SK-N-SH treated with all-trans-retinoic acid at 6 μM for 48 hours (cell line): ENCODE measurements around the gene MXRA7.

Experiments
- ATAC-seq: fragments of 200-7000 bp; cut with Tn5 transposase; 3 replicates; pipeline ENCODE4 v1.9.1; 2020; ENCODE audit warnings: mild to moderate bottlenecking, moderate library complexity
- ARNTL ChIP-seq: fragments of 450-650 bp; formaldehyde crosslinking; IDR thresholded peaks from 2 replicates; pipeline ENCODE4 v1.5.0; 2020; ENCODE audit warnings: low read depth, mild to moderate bottlenecking, moderate library complexity, borderline replicate concordance
- BACH2 ChIP-seq: fragments of 250-450 bp; sonication (Bioruptor Pico); IDR thresholded peaks from 2 replicates; pipeline ENCODE4 v1.9.0; 2021; ENCODE audit warnings: mild to moderate bottlenecking, borderline replicate concordance
- CSDC2 ChIP-seq: fragments of 250-450 bp; sonication (Bioruptor Pico); IDR thresholded peaks from 2 replicates; pipeline ENCODE4 v1.5.0; 2020; ENCODE audit warnings: mild to moderate bottlenecking, moderate library complexity
- ESRRG ChIP-seq: fragments of 250-450 bp; sonication (Bioruptor Pico); IDR thresholded peaks from 2 replicates; pipeline ENCODE4 v1.6.1; 2021; ENCODE audit warnings: mild to moderate bottlenecking
- GLIS3 ChIP-seq: fragments of 250-450 bp; sonication (Bioruptor Pico); IDR thresholded peaks from 2 replicates; pipeline ENCODE4 v1.5.0; 2020; ENCODE audit warnings: mild to moderate bottlenecking, moderate library complexity
- ISL1 ChIP-seq: fragments of 250-450 bp; sonication (Bioruptor Pico); IDR thresholded peaks from 2 replicates; pipeline ENCODE4 v2.1.2; 2022; ENCODE audit warnings: mild to moderate bottlenecking, moderate library complexity
- OSR1 ChIP-seq: fragments of 250-450 bp; sonication (Bioruptor Pico); IDR thresholded peaks from 2 replicates; pipeline ENCODE4 v1.8.0; 2022; ENCODE audit warnings: moderate library complexity, mild to moderate bottlenecking, inconsistent platforms
- PPARA ChIP-seq: fragments of 250-450 bp; sonication (Bioruptor Pico); IDR thresholded peaks from 2 replicates; pipeline ENCODE4 v1.5.0; 2020; ENCODE audit warnings: mild to moderate bottlenecking, borderline replicate concordance
- RARB ChIP-seq: fragments of 250-450 bp; sonication (Bioruptor Pico); IDR thresholded peaks from 2 replicates; pipeline ENCODE4 v1.8.0; 2021; ENCODE audit warnings: mild to moderate bottlenecking, moderate library complexity
- SNAI2 ChIP-seq: fragments of 250-450 bp; sonication (Bioruptor Pico); IDR thresholded peaks from 2 replicates; pipeline ENCODE4 v1.5.0; 2020; ENCODE audit warnings: mild to moderate bottlenecking, moderate library complexity
- TCF4 ChIP-seq: fragments of 250-450 bp; sonication (Bioruptor Pico); IDR thresholded peaks from 2 replicates; pipeline ENCODE4 v1.8.0; 2021; ENCODE audit warnings: mild to moderate bottlenecking, moderate library complexity, borderline replicate concordance
- TOX ChIP-seq: fragments of 250-450 bp; sonication (Bioruptor Pico); IDR thresholded peaks from 2 replicates; pipeline ENCODE4 v1.8.0; 2021; ENCODE audit warnings: mild to moderate bottlenecking, moderate library complexity, borderline replicate concordance
- ZC3H10 ChIP-seq: fragments of 250-450 bp; sonication (Bioruptor Pico); IDR thresholded peaks from 2 replicates; pipeline ENCODE4 v1.5.1; 2021; ENCODE audit warnings: mild to moderate bottlenecking, moderate library complexity
- ZFP3 ChIP-seq: fragments of 250-450 bp; sonication (Bioruptor Pico); IDR thresholded peaks from 2 replicates; pipeline ENCODE4 v1.5.0; 2020; ENCODE audit warnings: mild to moderate bottlenecking, moderate library complexity
- ZNF565 ChIP-seq: fragments of 450-650 bp; formaldehyde crosslinking; conservative IDR thresholded peaks from 2 replicates; pipeline ENCODE4 v1.5.0; 2020; ENCODE audit warnings: low read depth, mild to moderate bottlenecking, moderate library complexity
- ZNF70 ChIP-seq: fragments of 450-650 bp; formaldehyde crosslinking; IDR thresholded peaks from 2 replicates; pipeline ENCODE4 v1.5.0; 2020; ENCODE audit warnings: mild to moderate bottlenecking, moderate library complexity
- ZNF8 ChIP-seq: fragments of 450-650 bp; formaldehyde crosslinking; IDR thresholded peaks from 2 replicates; pipeline ENCODE4 v1.5.0; 2020; ENCODE audit warnings: mild to moderate bottlenecking, moderate library complexity
- TF ChIP-seq, protein P1 (sequence below): fragments of 250-450 bp; sonication (Bioruptor Pico); IDR thresholded peaks from 2 replicates; pipeline ENCODE4 v1.5.1; 2020; ENCODE audit warnings: low read depth, mild to moderate bottlenecking, moderate library complexity
- TF ChIP-seq, protein P2 (sequence below): fragments of 250-450 bp; sonication (Bioruptor Pico); IDR thresholded peaks from 2 replicates; pipeline ENCODE4 v1.5.1; 2021; ENCODE audit warnings: mild to moderate bottlenecking, moderate library complexity
- TF ChIP-seq, protein P3 (sequence below): fragments of 250-450 bp; sonication (Bioruptor Pico); IDR thresholded peaks from 2 replicates; pipeline ENCODE4 v1.8.0; 2020; ENCODE audit warnings: mild to moderate bottlenecking, moderate library complexity, borderline replicate concordance
- TF ChIP-seq, protein P4 (sequence below): fragments of 250-450 bp; sonication (Bioruptor Pico); IDR thresholded peaks from 2 replicates; pipeline ENCODE4 v1.8.0; 2021; ENCODE audit warnings: low read depth, mild to moderate bottlenecking, moderate library complexity, borderline replicate concordance
- TF ChIP-seq, protein P5 (sequence below): fragments of 250-450 bp; sonication (Bioruptor Pico); IDR thresholded peaks from 2 replicates; pipeline ENCODE4 v1.5.0; 2020; ENCODE audit warnings: mild to moderate bottlenecking, moderate library complexity

The MXRA7 gene

DNA sequence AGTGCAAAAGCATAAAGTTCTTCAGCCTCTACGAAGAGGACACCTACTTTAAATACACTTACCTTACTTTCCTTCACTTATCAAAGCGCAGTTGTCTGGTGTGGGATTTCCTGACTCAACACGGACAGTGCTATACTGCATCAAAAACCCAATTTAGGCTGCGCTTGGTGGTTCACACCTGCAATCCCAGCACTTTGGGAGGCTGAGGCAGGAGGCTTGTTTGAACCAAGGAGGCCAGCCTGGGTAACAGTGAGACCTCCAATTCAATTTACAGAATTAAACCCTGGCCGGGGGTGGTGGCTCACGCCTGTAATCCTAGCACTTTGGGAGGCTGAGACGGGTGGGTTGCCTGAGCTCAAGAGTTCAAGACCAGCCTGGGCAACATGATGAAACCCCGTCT, 11.5 kb upstream of the MXRA7 start:
- no peak for ATAC-seq
- TF ChIP-seq, protein P1, sequence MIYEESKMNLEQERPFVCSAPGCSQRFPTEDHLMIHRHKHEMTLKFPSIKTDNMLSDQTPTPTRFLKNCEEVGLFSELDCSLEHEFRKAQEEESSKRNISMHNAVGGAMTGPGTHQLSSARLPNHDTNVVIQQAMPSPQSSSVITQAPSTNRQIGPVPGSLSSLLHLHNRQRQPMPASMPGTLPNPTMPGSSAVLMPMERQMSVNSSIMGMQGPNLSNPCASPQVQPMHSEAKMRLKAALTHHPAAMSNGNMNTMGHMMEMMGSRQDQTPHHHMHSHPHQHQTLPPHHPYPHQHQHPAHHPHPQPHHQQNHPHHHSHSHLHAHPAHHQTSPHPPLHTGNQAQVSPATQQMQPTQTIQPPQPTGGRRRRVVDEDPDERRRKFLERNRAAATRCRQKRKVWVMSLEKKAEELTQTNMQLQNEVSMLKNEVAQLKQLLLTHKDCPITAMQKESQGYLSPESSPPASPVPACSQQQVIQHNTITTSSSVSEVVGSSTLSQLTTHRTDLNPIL (CRISPR knock-in tag), result no peak
- TF ChIP-seq, protein P2, sequence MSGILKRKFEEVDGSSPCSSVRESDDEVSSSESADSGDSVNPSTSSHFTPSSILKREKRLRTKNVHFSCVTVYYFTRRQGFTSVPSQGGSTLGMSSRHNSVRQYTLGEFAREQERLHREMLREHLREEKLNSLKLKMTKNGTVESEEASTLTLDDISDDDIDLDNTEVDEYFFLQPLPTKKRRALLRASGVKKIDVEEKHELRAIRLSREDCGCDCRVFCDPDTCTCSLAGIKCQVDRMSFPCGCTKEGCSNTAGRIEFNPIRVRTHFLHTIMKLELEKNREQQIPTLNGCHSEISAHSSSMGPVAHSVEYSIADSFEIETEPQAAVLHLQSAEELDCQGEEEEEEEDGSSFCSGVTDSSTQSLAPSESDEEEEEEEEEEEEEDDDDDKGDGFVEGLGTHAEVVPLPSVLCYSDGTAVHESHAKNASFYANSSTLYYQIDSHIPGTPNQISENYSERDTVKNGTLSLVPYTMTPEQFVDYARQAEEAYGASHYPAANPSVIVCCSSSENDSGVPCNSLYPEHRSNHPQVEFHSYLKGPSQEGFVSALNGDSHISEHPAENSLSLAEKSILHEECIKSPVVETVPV, result no peak
- TF ChIP-seq PPARA, result no peak
- TF ChIP-seq CSDC2 (CRISPR knock-in tag), result no peak
- no peak for TF ChIP-seq OSR1 (CRISPR knock-in tag)
- TF ChIP-seq, protein P3, sequence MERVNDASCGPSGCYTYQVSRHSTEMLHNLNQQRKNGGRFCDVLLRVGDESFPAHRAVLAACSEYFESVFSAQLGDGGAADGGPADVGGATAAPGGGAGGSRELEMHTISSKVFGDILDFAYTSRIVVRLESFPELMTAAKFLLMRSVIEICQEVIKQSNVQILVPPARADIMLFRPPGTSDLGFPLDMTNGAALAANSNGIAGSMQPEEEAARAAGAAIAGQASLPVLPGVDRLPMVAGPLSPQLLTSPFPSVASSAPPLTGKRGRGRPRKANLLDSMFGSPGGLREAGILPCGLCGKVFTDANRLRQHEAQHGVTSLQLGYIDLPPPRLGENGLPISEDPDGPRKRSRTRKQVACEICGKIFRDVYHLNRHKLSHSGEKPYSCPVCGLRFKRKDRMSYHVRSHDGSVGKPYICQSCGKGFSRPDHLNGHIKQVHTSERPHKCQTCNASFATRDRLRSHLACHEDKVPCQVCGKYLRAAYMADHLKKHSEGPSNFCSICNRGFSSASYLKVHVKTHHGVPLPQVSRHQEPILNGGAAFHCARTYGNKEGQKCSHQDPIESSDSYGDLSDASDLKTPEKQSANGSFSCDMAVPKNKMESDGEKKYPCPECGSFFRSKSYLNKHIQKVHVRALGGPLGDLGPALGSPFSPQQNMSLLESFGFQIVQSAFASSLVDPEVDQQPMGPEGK, result no peak
- no peak for TF ChIP-seq ZNF70
- no peak for TF ChIP-seq ZNF565
- TF ChIP-seq ARNTL (CRISPR knock-in tag), result no peak
- TF ChIP-seq, protein P4, sequence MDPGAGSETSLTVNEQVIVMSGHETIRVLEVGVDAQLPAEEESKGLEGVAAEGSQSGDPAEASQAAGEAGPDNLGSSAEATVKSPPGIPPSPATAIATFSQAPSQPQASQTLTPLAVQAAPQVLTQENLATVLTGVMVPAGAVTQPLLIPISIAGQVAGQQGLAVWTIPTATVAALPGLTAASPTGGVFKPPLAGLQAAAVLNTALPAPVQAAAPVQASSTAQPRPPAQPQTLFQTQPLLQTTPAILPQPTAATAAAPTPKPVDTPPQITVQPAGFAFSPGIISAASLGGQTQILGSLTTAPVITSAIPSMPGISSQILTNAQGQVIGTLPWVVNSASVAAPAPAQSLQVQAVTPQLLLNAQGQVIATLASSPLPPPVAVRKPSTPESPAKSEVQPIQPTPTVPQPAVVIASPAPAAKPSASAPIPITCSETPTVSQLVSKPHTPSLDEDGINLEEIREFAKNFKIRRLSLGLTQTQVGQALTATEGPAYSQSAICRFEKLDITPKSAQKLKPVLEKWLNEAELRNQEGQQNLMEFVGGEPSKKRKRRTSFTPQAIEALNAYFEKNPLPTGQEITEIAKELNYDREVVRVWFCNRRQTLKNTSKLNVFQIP (CRISPR knock-in tag), result no peak
- TF ChIP-seq BACH2 (CRISPR knock-in tag), result no peak
- no peak for TF ChIP-seq ZFP3
- TF ChIP-seq SNAI2 (CRISPR knock-in tag), result no peak
- TF ChIP-seq ZC3H10 (CRISPR knock-in tag), result no peak
- TF ChIP-seq TCF4 (CRISPR knock-in tag), result no peak
- TF ChIP-seq TOX (CRISPR knock-in tag), result no peak
- no peak for TF ChIP-seq RARB (CRISPR knock-in tag)
- TF ChIP-seq, all 23 proteins: peak for 0

DNA sequence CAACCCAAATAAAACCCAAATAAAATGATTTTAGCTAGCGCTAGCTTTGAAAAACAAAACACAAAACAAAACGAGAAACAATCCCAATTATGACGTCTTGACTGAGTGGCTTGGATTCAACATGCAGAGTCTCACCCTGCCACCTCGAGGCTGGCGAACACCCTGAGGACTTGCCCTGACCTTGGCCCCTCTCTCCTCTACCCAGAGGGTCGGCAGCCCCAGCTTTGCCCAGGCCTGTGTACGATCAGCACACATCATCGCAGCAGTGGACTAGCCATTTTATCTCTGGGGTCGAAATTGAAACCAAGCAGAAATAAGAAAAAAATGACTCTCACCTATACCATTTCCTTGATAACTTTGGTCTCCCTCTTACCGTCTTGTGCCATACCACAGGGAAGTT, 10.7 kb upstream of the MXRA7 start:
- TF ChIP-seq ISL1 (CRISPR knock-in tag) (no peak), ZNF70 (no peak), ZFP3 (no peak), TCF4 (CRISPR knock-in tag) (no peak), SNAI2 (CRISPR knock-in tag) (no peak), CSDC2 (CRISPR knock-in tag) (no peak), PPARA (no peak), GLIS3 (CRISPR knock-in tag) (no peak), OSR1 (CRISPR knock-in tag) (no peak), ZNF565 (no peak), ESRRG (no peak)
- TF ChIP-seq, protein P2, result no peak
- ATAC-seq, result no peak

DNA sequence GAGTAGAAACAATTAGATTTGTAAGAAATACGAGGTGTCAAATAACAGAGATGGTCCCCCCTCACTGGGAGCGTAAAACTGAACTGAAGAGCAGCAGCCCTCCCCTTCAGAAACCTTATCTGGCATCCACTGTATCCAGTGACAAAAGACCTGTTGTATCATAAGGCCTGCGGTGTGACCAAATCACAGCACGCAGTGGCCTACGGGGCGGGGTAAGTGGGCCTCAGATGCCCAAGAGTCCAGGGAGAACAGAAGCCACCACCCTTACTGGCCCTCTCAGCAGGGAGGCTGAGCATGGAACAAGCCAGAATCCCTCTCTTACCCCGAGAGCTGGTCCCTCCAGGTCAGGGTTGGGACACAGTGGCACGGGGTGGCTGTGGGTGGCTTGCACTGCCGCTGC, 10.2 kb upstream of the MXRA7 start:
- ATAC-seq, result no peak
- TF ChIP-seq ZFP3 (no peak), OSR1 (CRISPR knock-in tag) (no peak)

DNA sequence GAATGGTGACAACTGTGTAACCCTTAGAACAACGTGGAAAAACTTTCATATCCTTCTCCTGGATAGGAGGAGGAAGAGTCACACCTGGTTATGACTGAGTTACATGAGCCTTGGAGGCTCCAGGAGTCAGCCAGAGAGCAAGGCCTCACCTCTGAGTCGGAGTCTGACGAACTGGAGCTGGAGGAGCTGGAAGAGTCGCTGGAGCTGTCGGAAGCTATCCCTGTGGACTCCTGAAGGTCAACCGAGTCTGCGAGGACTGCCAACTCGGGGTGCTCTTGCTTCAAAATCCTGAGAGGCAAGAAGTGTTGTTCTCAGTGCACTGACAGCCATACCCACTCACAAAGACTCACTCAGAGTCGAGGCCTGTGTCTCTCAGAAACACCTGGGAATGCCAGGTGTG, 9.4 kb upstream of the MXRA7 start:
- no peak for ATAC-seq
- TF ChIP-seq, protein P3, result no peak
- TF ChIP-seq, protein P2, result no peak
- TF ChIP-seq ZFP3, result no peak
- TF ChIP-seq ZNF70, result no peak
- no peak for TF ChIP-seq ESRRG
- no peak for TF ChIP-seq PPARA
- no peak for TF ChIP-seq TOX (CRISPR knock-in tag)
- TF ChIP-seq ZNF8 (CRISPR knock-in tag), result no peak
- no peak for TF ChIP-seq GLIS3 (CRISPR knock-in tag)
- no peak for TF ChIP-seq BACH2 (CRISPR knock-in tag)
- no peak for TF ChIP-seq ZNF565
- TF ChIP-seq, protein P5, sequence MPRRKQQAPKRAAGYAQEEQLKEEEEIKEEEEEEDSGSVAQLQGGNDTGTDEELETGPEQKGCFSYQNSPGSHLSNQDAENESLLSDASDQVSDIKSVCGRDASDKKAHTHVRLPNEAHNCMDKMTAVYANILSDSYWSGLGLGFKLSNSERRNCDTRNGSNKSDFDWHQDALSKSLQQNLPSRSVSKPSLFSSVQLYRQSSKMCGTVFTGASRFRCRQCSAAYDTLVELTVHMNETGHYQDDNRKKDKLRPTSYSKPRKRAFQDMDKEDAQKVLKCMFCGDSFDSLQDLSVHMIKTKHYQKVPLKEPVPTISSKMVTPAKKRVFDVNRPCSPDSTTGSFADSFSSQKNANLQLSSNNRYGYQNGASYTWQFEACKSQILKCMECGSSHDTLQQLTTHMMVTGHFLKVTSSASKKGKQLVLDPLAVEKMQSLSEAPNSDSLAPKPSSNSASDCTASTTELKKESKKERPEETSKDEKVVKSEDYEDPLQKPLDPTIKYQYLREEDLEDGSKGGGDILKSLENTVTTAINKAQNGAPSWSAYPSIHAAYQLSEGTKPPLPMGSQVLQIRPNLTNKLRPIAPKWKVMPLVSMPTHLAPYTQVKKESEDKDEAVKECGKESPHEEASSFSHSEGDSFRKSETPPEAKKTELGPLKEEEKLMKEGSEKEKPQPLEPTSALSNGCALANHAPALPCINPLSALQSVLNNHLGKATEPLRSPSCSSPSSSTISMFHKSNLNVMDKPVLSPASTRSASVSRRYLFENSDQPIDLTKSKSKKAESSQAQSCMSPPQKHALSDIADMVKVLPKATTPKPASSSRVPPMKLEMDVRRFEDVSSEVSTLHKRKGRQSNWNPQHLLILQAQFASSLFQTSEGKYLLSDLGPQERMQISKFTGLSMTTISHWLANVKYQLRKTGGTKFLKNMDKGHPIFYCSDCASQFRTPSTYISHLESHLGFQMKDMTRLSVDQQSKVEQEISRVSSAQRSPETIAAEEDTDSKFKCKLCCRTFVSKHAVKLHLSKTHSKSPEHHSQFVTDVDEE (CRISPR knock-in tag), result no peak
